NCI-H2196 (cell line): Measurements from ENCODE around the gene XRN2.

Experiments used
- DNase-seq: peaks from one replicate; lab custom pipeline; 2025; ENCODE audit not compliant: unreplicated experiment; lab: John Stamatoyannopoulos, UW

XRN2 gene

DNA sequence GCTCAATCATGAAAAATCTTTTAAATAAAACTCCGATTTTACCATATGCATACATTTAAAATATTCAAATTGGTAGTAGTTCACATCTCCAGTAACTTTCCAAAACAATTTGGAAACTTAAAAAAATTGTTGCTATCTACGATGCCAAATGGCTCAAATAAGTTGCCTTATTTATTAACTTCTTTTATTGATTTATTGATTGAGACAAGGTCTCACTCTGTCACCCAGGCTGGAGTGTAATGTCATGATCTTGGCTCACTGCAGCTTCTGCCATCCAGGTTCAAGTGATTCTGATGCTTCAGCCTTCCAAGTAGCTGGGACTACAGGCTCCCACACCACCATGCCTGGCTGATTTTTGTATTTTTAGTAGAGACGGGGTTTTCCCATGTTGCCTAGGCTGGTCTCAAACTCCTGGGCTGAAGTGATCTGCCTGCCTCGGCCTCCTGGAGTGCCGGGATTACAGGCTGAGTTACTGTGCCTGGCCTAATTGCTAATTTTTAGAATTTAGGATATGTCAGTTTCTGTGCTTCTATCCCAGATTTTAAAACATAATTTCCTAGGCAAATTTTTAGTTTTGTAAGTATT, 81.3 kb downstream of the XRN2 start:
- DNase-seq: no peak

DNA sequence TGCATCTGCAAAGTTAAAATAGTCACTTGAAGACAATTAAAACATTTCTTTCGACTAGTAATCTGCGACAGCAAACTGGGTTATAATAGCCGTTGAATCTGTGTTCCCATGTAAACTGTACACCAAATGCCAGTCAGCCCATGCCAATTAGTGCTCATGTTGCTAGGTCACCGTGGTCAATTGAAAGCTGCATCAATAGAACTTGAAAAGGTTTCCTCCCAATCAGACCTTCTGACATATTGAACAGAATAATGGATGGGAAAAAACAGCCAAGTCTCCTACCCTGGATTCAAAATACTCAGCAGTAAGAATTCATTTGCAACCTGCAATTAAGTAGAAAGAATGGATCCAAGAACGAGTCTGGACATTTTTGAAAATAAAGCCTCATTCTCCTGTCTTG, 83.0 kb downstream of the XRN2 start:
- DNase-seq: no peak

DNA sequence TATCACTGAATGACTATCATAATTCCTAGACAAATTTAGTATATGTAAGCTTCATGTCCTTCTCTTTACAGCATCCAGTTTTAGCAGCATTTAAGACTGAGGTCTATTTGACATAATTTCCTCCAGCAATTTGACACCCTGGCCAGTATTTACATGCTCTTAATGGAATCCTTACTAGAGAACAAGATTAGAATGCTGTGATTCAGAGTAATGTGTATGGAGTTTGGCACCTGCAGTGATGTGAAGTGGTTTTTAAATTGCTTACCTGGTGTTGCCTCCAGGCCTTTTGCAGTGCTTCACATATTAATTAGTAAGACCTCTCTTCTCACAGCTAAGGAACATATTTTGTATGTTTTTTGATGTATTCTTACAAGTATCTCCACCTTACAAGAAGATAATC, 84.4 kb downstream of the XRN2 start:
- DNase-seq: peak; percentile 50

DNA sequence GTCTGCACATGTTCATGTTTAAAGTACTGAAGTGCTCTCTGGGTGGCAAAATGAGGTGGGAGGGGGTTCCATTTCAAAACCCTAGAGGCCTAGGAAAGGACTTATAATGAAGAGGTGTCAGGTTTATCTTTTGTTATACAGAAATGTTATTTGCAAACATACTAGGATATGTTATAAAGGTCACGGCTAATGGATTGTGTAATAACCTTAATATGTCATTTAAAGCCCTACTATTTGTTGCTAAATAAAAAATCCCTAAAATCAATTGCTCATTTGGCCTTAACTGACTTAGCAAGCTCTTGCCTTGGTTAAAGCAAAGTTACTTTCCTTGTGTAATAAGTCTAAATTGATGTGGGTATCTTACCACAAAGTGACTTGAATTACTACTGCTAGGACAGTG, 85.4 kb downstream of the XRN2 start:
- no peak for DNase-seq

DNA sequence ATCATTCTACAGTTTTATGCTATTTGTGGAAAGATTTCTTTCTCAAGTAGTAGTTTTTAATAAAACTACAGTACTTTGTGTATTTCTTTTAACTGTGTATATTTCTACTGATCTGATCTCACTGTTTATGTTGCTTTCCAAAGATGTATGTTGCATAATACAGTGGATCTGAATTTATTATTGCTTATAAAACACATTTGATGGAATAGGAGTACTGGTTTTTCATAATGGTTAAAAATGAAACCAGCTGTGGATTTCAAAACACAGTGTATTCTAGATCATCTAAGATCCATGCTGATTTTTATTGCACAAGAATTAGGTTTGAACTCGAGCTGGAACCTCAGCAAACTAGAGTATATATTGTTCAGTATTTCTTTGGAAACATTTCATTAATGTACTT, 86.2 kb downstream of the XRN2 start:
- no peak for DNase-seq

DNA sequence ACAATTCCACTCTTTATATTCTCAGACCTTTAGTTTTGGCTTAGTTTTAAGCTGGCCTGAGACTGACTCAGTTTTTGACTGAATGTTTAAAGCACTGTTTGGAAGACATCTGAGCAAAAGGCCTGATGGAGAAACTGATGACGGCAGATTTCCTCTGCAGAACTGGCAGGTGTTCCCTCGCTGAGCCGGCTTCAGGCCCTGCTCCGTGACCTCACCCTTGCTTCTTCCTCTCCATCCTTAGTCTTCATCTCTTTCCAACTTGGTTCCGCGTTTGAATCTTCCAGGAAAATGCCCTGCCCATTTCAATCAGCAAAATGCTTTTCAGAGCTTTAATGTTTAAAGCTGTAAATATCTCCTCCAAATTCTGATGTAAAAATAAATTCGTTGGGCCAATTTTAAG, 87.6 kb downstream of the XRN2 start:
- no peak for DNase-seq

DNA sequence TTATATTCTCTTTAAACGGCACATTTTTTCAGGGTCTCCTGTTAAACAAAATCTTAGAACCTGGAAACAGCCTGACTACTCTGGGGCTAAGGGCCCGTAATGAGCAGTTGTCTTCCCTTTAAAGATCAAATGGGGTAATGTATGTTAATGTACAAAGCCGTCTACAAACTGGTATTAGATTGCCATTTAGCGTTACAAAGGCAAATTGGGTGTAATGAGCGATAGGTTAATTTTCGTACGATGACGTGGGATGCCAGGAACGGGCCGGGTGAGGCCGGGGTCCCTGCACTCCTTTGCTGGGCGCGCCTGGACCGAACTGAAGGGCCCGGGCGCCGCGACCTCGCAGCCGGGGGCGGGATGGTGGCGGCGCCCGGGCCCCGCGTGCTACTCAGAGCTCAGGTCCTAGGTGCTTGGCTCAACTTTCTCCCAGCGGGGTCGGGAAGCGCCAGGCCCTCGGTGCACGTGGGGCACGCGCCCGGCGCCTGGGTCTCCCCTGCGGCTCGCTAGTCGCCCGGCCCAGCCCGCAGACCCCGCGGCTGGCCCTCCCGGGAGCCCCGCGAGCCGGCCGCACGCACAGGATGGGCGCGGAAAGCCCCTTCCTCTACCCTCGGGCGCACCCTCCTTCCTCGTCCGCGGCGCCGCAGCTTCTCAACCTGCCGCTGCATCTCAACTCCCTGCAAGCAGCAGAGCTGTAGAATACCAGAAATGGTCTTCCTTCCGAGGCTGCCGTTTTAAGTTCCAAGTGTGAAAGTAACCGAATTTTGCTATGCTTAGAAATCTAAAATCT, 88.2 kb downstream of the XRN2 start:
- no peak for DNase-seq

DNA sequence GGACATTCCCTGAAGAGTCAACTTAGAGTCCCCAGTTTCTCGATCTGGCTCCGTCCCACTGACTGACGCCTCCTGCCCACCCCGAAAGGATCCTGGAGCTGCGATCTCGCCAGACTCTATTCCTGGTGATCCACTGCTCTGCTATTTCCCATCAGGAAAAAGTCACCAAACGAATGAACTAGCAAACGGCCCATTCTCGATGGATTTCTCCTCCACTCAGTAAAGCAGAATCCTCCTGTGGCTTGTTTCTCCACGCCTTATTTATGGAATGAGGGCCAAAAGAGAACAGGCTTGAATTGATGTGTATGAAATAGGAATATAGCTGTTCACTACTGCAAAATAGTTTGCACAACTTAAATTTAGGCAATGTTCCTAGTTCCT, 88.8 kb downstream of the XRN2 start:
- DNase-seq: no peak

DNA sequence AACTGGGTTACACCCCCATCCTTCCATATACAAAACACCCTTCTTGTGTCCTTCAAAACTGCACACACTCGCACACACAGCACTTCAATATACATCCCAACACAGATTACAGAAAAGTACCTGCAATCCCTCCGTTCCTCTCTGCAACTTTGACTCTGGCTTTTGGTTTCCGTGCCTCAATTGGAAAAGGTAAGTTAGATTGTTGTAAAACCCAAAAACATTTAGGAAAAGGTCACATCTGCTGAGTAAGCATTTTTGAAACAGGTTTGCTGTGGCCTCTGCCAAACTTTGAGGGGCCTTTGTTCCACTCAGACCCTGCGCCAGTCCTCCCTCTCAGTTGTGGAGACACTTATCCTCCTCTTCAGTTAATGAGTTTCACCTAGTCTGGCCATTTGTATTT, 90.0 kb downstream of the XRN2 start:
- no peak for DNase-seq

DNA sequence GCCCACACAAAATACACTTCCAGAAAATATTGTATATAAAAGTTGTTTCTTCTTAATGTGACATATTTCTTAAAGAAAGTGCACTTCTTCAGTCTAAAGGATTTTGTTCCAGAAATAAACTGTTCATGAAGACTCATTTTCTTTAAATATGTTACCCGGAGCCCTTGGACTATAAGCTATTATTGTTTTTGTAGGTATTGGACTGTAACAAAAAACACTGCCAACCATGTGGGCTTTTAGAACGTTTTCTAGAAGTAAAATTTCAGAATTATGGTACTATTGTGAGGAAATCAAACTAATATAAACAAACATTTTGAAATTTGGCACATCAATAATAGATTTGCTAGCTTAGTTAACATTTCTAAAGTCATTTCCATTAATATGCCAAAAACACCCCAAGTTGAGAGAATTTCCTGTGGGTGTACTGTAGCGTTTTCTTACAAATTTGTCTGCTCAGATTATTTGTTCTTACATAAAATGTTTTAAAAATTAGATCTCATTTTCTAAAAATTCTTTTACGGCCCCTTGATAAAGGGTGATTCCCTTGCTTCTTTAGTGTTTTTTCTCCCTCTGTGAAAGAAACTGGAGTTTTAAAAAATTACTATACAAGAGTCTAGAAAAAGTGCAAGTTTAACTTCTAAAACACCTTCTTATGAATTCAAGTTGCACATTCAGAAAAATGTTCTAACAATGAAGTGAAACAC, 90.8 kb downstream of the XRN2 start:
- no peak for DNase-seq

DNA sequence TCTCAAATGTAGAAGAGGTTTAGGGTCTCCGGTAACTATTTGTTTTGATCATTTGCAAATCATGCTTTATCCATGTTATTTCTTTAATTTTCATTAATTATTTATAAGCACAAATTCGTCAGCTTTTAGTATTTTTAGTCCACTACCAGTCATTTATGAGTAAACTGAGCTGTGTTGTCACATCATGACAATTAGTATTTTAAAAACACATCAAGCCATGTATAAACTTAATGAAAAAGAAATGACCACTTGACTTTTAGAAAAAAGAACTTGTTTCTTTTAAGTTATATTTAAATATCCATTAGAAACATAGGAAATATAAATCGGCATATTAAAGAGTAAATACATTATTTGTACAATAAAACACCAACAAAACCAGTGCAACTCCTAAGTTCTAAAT, 91.4 kb downstream of the XRN2 start:
- no peak for DNase-seq

DNA sequence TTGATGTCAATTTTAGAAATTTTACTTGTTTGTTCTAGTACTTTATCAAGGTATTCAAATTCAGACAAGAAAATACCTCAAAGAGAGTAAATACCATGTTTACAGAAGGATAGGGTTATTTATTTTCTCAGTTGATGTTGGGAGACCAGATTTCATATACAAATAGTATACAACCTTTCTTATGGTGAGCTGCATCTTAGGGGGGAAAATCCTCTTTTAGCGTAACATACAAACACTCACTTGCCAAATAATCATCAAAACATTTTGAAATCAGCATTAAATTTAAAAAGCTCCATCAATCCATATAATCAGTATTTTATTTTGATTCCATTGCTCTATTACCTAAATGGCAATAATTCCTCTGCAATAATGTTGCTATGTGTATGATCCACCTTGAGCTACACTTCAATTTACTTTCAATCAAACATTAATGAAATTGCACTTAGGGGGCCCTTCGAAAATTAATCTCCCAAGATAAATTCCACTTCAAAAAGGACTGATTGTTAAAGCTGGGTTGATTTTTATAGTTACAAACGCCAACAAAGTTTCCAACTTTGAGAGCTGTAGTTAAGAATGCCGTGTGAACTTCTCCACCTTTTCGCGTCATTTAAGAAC, 92.0 kb downstream of the XRN2 start:
- no peak for DNase-seq

DNA sequence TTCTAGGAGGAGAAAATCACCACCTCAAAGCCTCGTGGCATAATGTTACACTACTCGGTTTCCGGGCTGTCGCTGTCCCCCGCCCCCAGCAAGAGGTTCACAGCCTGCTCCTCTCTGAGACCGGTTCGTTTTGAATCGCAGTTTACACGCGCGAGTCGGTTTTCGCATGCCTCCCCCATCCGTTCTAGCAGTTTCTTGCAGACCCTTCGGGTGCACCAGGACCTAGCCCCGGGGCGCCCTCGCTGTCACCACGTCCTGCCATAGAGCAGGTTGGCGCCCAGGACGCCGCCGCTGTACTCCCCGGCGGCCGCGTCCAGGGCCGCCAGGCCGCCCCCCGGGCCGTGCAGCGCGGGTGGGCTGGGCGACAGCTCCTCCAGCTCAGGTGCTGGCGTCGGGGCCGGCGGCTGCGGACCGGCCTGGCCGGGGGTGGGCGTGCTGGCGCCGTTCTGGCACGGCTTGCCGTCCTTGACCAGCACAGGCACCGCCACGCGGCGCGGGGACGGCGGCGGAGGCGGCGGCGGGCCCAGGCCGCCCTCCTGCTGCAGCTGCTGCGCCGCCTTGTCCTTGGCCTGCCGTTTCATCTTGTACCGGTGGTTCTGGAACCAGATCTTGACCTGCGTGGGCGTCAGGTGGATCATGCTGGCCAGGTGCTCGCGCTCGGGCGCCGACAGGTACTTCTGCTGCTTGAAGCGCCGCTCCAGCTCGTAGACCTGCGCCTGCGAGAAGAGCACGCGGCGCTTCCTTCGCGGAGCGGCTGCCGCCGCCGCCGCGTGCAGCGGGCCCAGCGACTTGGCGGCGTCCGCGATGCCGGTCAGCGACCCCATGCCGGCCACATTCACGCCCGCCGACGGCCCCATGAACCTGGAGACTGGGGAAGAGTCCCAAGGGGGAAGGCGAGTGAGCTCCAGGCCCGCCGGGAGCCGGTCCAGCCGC, 92.8 kb downstream of the XRN2 start:
- no peak for DNase-seq

DNA sequence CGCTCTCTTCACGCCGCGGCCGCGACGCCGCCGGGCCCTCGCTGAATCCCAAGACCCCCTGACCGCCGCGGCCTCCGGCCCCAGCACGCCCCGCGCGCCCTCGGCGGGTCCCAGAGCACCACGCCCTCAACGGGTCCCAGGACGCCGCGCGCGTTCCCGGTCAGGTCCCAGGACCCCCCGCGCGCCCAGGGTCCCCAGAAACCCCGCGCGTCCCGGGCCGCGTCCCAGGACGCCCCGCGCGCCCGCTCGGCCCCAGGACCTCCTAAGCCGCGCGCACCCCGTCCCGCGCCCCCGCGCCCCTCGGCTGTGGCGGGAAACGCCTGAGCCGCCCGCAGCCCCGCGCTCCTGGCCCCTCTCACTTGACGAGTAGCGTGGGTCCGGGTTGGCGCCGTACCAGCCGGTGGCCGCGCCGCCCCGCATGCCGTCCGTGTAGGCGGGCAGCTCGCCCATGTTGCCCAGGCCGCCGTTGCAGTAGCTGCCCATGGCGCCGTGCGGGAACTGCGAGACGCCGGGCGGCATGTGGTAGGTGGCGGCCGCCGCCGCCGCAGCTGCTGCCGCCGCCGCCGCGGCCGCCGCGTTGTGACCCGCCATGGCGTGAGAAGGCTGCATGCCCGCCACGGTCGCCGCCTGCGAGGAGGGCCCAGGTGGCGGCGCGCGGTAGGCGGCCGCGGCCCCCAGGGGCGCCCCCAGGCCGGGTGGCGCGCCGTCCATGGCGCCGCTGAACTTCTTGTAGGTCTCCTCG, 93.6 kb downstream of the XRN2 start:
- DNase-seq: no peak

DNA sequence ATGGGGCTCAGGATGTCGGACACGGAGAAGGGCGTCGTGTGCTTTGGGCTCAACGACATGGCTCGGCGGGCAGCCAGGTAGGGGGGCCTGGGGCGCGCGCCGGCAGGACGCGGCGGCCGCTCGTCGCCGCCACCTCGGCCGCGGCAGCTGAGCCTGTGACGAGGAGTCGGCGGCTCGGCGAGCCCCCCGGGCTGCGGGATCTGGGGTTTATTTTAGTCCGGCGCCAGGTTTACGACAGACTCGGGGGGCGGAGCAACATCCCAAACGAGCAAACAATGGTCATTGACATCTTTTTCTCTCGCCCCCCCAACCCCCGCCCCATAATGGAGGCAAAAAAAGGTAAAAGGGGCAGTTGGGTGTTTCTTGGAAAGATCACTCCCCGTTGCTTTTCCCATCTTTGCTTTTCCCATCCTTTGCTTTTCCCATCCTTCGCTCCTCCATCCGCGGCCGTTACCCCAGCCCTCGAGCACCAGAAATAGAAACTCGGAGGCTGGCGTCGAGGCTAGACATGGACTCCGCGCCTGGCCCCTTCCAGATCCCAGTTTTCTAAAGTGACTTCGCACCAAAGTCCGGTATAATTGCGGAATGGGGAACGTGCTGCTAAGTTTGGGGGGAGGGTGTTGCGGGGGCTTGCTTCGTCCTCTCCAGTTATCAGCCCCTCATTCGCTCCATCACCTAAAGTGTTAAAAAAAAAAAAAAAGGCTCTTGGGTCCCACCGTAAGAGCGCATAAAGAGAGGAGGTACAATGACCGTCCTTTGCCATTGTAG, 94.4 kb downstream of the XRN2 start, which contains the start of gene NKX2-4:
Gene NKX2-4 (minus strand): TSS at position 186 of the 768 bp plus-strand sequence. CDS start 127 bp downstream, at position 59.
- DNase-seq: no peak

DNA sequence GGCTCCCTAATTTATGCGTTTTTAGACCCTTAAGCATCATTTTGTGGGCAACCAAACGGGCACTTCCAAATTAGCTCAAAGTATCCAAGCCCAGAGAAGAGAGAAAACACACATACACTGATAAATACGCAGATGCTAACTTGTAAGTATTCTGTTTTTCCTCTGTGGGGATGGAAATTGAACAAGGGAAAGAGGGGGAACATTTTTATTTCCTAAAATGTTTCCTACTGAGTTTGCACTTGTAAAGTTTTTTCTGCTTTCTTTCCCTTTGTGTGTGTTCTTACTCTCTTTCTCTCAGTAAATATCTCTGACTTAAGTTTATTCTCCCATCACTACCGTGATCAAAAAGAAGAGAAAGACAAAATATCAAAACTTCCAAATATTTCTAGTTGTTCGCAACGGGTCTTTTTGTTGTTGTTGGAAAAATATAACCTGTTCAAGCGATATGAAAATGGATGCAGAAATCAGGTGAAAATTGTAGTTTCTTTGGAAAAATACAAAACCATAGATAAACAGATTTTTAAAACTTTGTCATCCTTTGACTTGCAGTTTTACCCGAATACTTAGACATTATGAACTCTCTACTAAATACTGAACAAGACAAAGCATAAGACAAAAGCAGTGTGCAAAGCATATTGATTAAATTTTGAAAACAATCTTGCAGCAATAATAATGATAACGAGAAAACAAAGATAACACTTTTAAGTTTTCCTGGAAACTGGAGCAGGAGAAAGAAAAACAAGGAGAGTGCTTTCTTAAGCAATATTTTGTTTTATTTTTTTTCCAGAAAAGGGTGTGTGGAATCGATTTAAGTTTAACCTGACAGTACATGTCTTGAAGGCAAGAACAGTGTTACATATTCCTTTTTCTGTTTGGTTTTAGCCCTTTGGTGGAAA, 95.2 kb downstream of the XRN2 start:
- DNase-seq: no peak

DNA sequence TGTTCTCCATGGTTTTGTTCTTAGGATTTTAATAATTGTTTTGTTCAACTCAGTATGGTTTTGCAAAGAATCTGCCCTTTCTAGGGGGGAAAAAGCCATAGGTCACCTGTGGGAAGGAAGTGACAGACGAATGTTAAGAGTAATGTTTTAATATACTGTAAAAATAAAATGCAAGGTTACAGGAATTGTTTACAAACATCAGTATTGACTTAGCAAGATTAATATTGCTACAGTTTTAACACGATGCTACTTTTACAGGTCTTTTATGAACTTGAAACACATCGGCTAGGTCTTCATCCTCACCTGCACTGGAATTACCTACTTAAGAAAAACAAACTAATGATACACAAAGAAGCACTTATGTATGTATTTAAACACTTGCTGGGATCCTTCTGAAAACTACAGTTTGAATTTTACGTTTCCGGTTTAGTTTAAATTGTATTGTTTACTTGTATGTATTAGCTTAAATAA, 95.9 kb downstream of the XRN2 start:
- DNase-seq: no peak

DNA sequence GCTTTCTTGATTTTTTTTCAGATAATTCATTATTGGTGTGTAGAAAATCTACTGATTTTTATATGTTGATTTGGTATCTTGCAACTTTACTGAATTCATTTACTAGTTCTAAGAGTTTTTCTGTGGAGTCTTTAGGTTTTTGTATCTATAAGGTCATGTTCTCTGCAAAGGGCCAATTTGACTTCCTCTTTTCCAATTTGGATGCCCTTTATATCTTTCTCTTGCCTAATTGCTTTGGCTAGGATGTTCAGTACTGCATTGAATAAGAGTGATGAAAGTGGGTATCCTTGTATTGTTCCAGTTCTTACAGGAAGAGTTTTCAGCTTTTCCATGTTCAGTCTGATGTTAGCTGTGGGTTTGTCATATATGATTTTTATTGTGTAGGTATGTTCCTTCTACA, 108.6 kb downstream of the XRN2 start:
- DNase-seq: no peak
